Regular cardiac myocyte (primary cell): ENCODE measurements around the gene DHX57. TPM values are rescaled to one million over a fixed set of nuclear protein-coding genes. Genes with fewer than 3 reads are reported as not detected.

Source experiments
- total RNA-seq: library from RNA; depleted of rRNA; stranded (reverse); fragments of >200 nt; gene quantifications from 2 replicates; pipeline ENCODE4 v1.2.3, GENCODE V29; 2014

DHX57 gene
- total RNA-seq: 18.9 and 29.7 TPM in 2 replicates

GRCh38 chr2:38875576-38876367, at the start of gene DHX57, which contains the start of gene MORN2:
DHX57 (minus strand) TSS chr2:38875934; CDS start chr2:38868405, 7,529 bp downstream.
MORN2 (plus strand) TSS chr2:38875976.

DNA sequence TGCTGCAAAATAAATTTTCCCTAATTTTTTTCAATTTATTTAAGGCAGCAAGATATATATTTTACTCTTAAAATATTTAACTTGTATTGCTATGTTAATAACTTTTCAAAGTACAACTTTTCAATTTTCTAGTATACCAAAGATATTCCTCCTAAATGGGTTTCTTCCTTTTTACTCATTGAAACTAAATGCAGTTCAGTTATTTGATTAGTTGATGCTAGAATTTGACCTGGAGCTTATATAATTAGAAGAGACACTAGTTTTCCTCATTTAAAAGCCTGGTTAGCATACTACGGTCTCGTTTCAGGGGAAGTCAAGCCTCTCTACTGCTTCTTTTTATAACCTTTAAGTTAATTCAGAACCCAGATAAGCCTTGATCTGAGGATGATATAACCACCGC, 13.8 kb upstream of the DHX57 start, which contains the start of gene ARHGEF33:
Gene ARHGEF33 (plus strand): TSS at position 301 of the 400 bp plus-strand sequence. CDS start 29,573 bp downstream, outside the sequence.

DNA sequence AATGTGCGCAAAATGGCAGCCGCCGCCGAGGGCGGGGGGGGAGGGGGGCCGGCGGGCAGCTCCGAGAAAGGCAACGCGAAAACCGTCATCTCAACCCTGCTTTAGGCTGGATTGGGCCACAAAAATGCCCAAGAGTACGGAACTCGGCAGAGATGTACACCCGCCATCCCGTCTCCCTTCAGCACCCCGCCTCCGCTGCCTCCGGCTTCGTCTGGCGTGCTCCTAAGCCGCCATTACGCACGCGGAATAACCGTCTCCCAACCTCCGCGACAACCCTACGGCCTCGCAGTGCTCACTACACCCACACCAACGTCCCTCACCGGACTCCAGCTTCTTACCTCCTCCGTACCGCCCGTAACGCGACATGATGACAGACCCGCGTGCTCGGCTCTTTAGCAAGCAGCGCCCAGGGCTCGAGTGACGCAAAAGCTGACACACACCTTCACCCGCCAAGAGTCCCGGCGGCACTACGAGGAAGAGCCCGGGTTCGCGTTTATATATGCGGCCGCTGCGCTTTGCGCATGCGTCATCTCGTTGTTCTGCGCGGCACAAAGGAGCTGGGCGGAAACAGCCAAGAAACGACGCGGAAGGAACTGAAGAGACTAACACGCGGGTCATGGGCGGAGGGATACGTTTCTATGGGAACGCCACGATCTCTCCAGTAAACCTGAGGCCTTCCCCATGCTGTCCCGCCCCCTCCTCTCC, 124.7 kb downstream of the DHX57 start, which contains the start of gene SRSF7:
Gene SRSF7 (minus strand): TSS at position 471 of the 705 bp plus-strand sequence. CDS start 105 bp downstream, at position 366.

Other genes starting within 250 kb of the DHX57 start
- 14.0 and 25.1 TPM in 2 replicates for gene GALM, start 209.8 kb downstream of the DHX57 start, total RNA-seq
- 107 and 249 TPM in 2 replicates for gene SRSF7, start 124.6 kb downstream of the DHX57 start, total RNA-seq
- gene GEMIN6, start 97.7 kb downstream of the DHX57 start, total RNA-seq: 18.0 and 29.7 TPM in 2 replicates
- gene MORN2, start within 50 bp of the DHX57 start, total RNA-seq: 10.1 and 16.5 TPM in 2 replicates
- gene ARHGEF33, start 13.9 kb upstream of the DHX57 start, total RNA-seq: under 0.01 and 0.85 TPM in 2 replicates
- gene SOS1, start 245.1 kb upstream of the DHX57 start, total RNA-seq: 7.9 and 8.5 TPM in 2 replicates